ENCODE results near the gene OTUD7B. TPM values are rescaled to one million over a fixed set of nuclear protein-coding genes. Genes with fewer than 3 reads are reported as not detected.

The OTUD7B gene
- total RNA-seq, 1 experiment from 2014 or later: 19.6 TPM

GRCh38 chr1:149949911-149950310, 60.6 kb downstream of the OTUD7B start:
- Mint-ChIP-seq H3K36me3 (ENCODE audit: insufficient read depth, unreplicated experiment) (peaks cover 46% of the 10 kb centered on the region), H3K4me3 (ENCODE audit: unreplicated experiment) (no peak overlapping the region), H3K27me3 (ENCODE audit: insufficient read depth, unreplicated experiment) (no peaks in the 10 kb centered on the region), H3K27ac (ENCODE audit: unreplicated experiment) (no peak overlapping the region), H3K4me1 (ENCODE audit: low read depth, unreplicated experiment) (no peaks in the 10 kb centered on the region), H3K9me3 (ENCODE audit: unreplicated experiment) (no peaks in the 10 kb centered on the region)
- no peaks in the 10 kb centered on the region for H3K36me3 ChIP-seq (ENCODE audit: control insufficient read depth, insufficient read depth, low read length)
- no peak for DNase-seq
- ChIA-PET POLR2A (no interaction called here), CTCF (no interaction called here)
- H3K4me3 ChIP-seq (ENCODE audit: low read depth, low read length): no peak overlapping the region
- no peaks in the 10 kb centered on the region for H3K27me3 ChIP-seq (replicated peaks; ENCODE audit: control insufficient read depth, insufficient read depth, low read length)
- BruUV-seq (replicated peaks): no TSS peak
- H3K4me1 ChIP-seq: no peaks in the 10 kb centered on the region
- H3K9me3 ChIP-seq: no peaks in the 10 kb centered on the region
- intact Hi-C loops (cut with micrococcal nuclease; ENCODE audit: unreplicated experiment): no loop called here
- TF ChIP-seq CTCF (IDR thresholded peaks at IDR 0.05; ENCODE audit: insufficient read depth in 1 of 2, low read depth in 1 of 2, low read length in 1 of 2, severe bottlenecking in 1 of 2, unreplicated experiment in 1 of 2): no peak

- no peak for TF ChIP-seq CTCF (IDR thresholded peaks at IDR 0.05; ENCODE audit: insufficient read depth in 1 of 2, low read depth in 1 of 2, low read length in 1 of 2, severe bottlenecking in 1 of 2, unreplicated experiment in 1 of 2)
- Mint-ChIP-seq H3K27ac (ENCODE audit: unreplicated experiment) (no peak overlapping the region), H3K4me3 (ENCODE audit: unreplicated experiment) (no peak overlapping the region), H3K9me3 (ENCODE audit: unreplicated experiment) (no peaks in the 10 kb centered on the region), H3K4me1 (ENCODE audit: low read depth, unreplicated experiment) (no peaks in the 10 kb centered on the region), H3K36me3 (ENCODE audit: insufficient read depth, unreplicated experiment) (peaks cover 42% of the 10 kb centered on the region), H3K27me3 (ENCODE audit: insufficient read depth, unreplicated experiment) (no peaks in the 10 kb centered on the region)
- H3K4me3 ChIP-seq (ENCODE audit: low read depth, low read length): no peak overlapping the region
- intact Hi-C loops (cut with micrococcal nuclease; ENCODE audit: unreplicated experiment): no loop called here
- ChIA-PET POLR2A (no interaction called here), CTCF (no interaction called here)
- no TSS peak for BruUV-seq (replicated peaks)
- H3K9me3 ChIP-seq: no peaks in the 10 kb centered on the region
- H3K27me3 ChIP-seq (replicated peaks; ENCODE audit: control insufficient read depth, insufficient read depth, low read length): no peaks in the 10 kb centered on the region
- no peaks in the 10 kb centered on the region for H3K4me1 ChIP-seq
- H3K36me3 ChIP-seq (ENCODE audit: control insufficient read depth, insufficient read depth, low read length): no peaks in the 10 kb centered on the region
- no peak for DNase-seq
Measured at GRCh38 chr1:149945206-149945605, 65.3 kb downstream of the OTUD7B start.

- H3K9me3 ChIP-seq: no peaks in the 10 kb centered on the region
- no peak overlapping the region for H3K4me3 Mint-ChIP-seq (ENCODE audit: unreplicated experiment)
- POLR2A ChIA-PET: interaction anchor here (1.0 to 1.2 kb wide), 2 partner anchors 15 to 56 kb away, joined by 3 to 11 read pairs; a partner anchor contains a TSS
- H3K4me3 ChIP-seq (ENCODE audit: low read depth, low read length): no peak overlapping the region
- no peak overlapping the region for H3K27ac Mint-ChIP-seq (ENCODE audit: unreplicated experiment)
- H3K9me3 Mint-ChIP-seq (ENCODE audit: unreplicated experiment): no peaks in the 10 kb centered on the region
- BruUV-seq (replicated peaks): no TSS peak
- H3K27me3 ChIP-seq (replicated peaks; ENCODE audit: control insufficient read depth, insufficient read depth, low read length): no peaks in the 10 kb centered on the region
- TF ChIP-seq CTCF (IDR thresholded peaks at IDR 0.05; ENCODE audit: insufficient read depth in 1 of 2, low read depth in 1 of 2, low read length in 1 of 2, severe bottlenecking in 1 of 2, unreplicated experiment in 1 of 2): no peak
- H3K27me3 Mint-ChIP-seq (ENCODE audit: insufficient read depth, unreplicated experiment): no peaks in the 10 kb centered on the region
- H3K4me1 ChIP-seq: peaks cover 15% of the 10 kb centered on the region
- intact Hi-C loops (cut with micrococcal nuclease; ENCODE audit: unreplicated experiment): loop anchor here (1.0 kb wide), 1 partner anchor 55 kb away; no protein-coding TSS in a partner anchor
- DNase-seq: no peak
- H3K4me1 Mint-ChIP-seq (ENCODE audit: low read depth, unreplicated experiment): peaks cover 8% of the 10 kb centered on the region
- no peaks in the 10 kb centered on the region for H3K36me3 ChIP-seq (ENCODE audit: control insufficient read depth, insufficient read depth, low read length)
- H3K36me3 Mint-ChIP-seq (ENCODE audit: insufficient read depth, unreplicated experiment): peaks cover 39% of the 10 kb centered on the region
- CTCF ChIA-PET: interaction anchor here (0.5 to 1.2 kb wide), 6 partner anchors 13 to 244 kb away, joined by 3 to 8 read pairs (median 4); partner anchors contain the start of gene BOLA1
Measured at GRCh38 chr1:149942885-149943284, 67.6 kb downstream of the OTUD7B start.
